K562 (cell line): ENCODE measurements around the gene SEMA6B. TPM values are rescaled to one million over a fixed set of nuclear protein-coding genes. Genes with fewer than 3 reads are reported as not detected.

Source experiments
- IFI16 ChIP-seq: fragments of 250-450 bp; sonication (Bioruptor Pico); IDR thresholded peaks from 2 replicates; pipeline ENCODE4 v2.1.2; 2022; ENCODE audit warnings: mild to moderate bottlenecking, inconsistent platforms
- LCOR ChIP-seq: sonication (generic); formaldehyde crosslinking; IDR thresholded peaks from 2 replicates; pipeline ENCODE4 v1.8.0; 2022; ENCODE audit warnings: mild to moderate bottlenecking, missing genetic modification reagents
- NELFE ChIP-seq: IDR thresholded peaks from 2 replicates; pipeline ENCODE4 v1.6.1; 2011; ENCODE audit warnings: mild to moderate bottlenecking; ENCODE audit not compliant: insufficient read depth, insufficient read length
- NFYB ChIP-seq: IDR thresholded peaks from 2 replicates; pipeline ENCODE4 v1.6.1; 2011; ENCODE audit warnings: mild to moderate bottlenecking, moderate library complexity; ENCODE audit not compliant: insufficient read length; ENCODE audit errors: extremely low read depth
- NRF1 ChIP-seq, 2 experiments: fragments of 450-650 bp; IDR thresholded peaks in 1 of 2; conservative IDR thresholded peaks in 1 of 2; 2 replicates each; pipeline ENCODE4 v1.6.1; 2014; ENCODE audit warnings: mild to moderate bottlenecking in 2 of 2
- PHB2 ChIP-seq: fragments of 450-650 bp; IDR thresholded peaks from 2 replicates; pipeline ENCODE4 v1.6.1; 2017; ENCODE audit warnings: low read depth
- PTBP1 ChIP-seq: fragments of 200-400 bp; formaldehyde crosslinking; IDR thresholded peaks from 2 replicates; pipeline ENCODE4 v1.6.1; 2017; ENCODE audit warnings: low read depth, low read length
- RAD21 ChIP-seq, 2 experiments: fragments of 250-450 bp in 1 of 2; fragments of 450-650 bp in 1 of 2; sonication (Bioruptor Pico) in 1 of 2; formaldehyde crosslinking in 1 of 2; IDR thresholded peaks in 1 of 2; conservative IDR thresholded peaks in 1 of 2; 2 replicates each; pipeline versions ENCODE4 v1.4.0 to v1.8.0; 2020 to 2022; ENCODE audit warnings: mild to moderate bottlenecking in 2 of 2, moderate library complexity in 1 of 2
- SAFB ChIP-seq: fragments of 200-400 bp; formaldehyde crosslinking; IDR thresholded peaks from 2 replicates; pipeline ENCODE4 v1.6.1; 2017; ENCODE audit warnings: low read depth, low read length, borderline replicate concordance
- SMC3 ChIP-seq: conservative IDR thresholded peaks from 2 replicates; pipeline ENCODE4 v1.6.1; 2011; ENCODE audit warnings: low read depth, low read length, improper control_type of control experiment; ENCODE audit not compliant: insufficient read depth
- SPI1 ChIP-seq: IDR thresholded peaks from 2 replicates; pipeline ENCODE4 v1.6.1; 2011; ENCODE audit warnings: low read depth, low read length, control low read depth, borderline replicate concordance
- THAP7 ChIP-seq: fragments of 250-450 bp; sonication (Bioruptor Pico); IDR thresholded peaks from 2 replicates; pipeline ENCODE4 v1.5.0; 2021
- ZNF639 ChIP-seq, 2 experiments: fragments of 200-800 bp in 1 of 2; sonication (Bioruptor generic) in 1 of 2; sonication (generic) in 1 of 2; formaldehyde crosslinking in 1 of 2; IDR thresholded peaks in 1 of 2; conservative IDR thresholded peaks in 1 of 2; 2 replicates each; pipeline versions ENCODE4 v1.5.0 to v1.6.1; 2016 to 2020; ENCODE audit warnings: missing compliant biosample characterization in 1 of 2, missing genetic modification characterization in 1 of 2, missing genetic modification reagents in 1 of 2
- ZNF766 ChIP-seq: fragments of 200-800 bp; sonication (Bioruptor generic); conservative IDR thresholded peaks from 2 replicates; pipeline ENCODE4 v1.6.1; 2016; ENCODE audit warnings: missing genetic modification characterization, missing compliant biosample characterization
- polyA plus RNA-seq, 8 experiments: library from polyadenylated mRNA; depleted of rRNA in 4 of 8; stranded (reverse) in 5 of 8; unstranded in 3 of 8; fragments of >200 nt; fragmentation: Nextera tagmentation in 2 of 8; fragmentation: Illumina TruSeq in 1 of 8; extraction: Ambion mirVana in 2 of 8; extraction: Trizol in 1 of 8; gene quantifications; 2 replicates each; pipeline versions ENCODE4 v1.2.1 to v1.2.3, GENCODE V29; 2011 to 2014; ENCODE audit warnings: inconsistent platforms in 1 of 8, missing spikeins in 1 of 8
- total RNA-seq, 7 experiments: library from RNA; depleted of rRNA in 6 of 7; stranded (reverse); fragments of >200 nt in 6 of 7; fragmentation: Illumina TruSeq in 2 of 7; extraction: Trizol in 2 of 7; gene quantifications; 2 replicates each; pipeline versions ENCODE4 v1.2.1 to v1.2.3, GENCODE V29; 2011 to 2021; ENCODE audit warnings: low replicate concordance in 1 of 7
- TF ChIP-seq, protein P1 (sequence below): fragments of 250-450 bp; sonication (Bioruptor Pico); IDR thresholded peaks from 2 replicates; pipeline ENCODE4 v1.5.0; 2021; ENCODE audit warnings: mild to moderate bottlenecking, moderate library complexity
- TF ChIP-seq, protein P2 (sequence below): sonication (generic); formaldehyde crosslinking; IDR thresholded peaks from 2 replicates; pipeline ENCODE4 v1.8.0; 2022; ENCODE audit warnings: mild to moderate bottlenecking, missing genetic modification reagents
- TF ChIP-seq, protein P3 (sequence below), 3 experiments: fragments of 200-800 bp in 1 of 3; sonication (Bioruptor generic) in 1 of 3; sonication (generic) in 1 of 3; formaldehyde crosslinking in 1 of 3; IDR thresholded peaks; 2 replicates each; pipeline versions ENCODE4 v1.6.1 to v1.8.0; 2016 to 2022; ENCODE audit warnings: mild to moderate bottlenecking in 2 of 3, missing compliant biosample characterization in 2 of 3, missing genetic modification characterization in 2 of 3, missing genetic modification reagents in 1 of 3
- TF ChIP-seq, protein P4 (sequence below): fragments of 450-650 bp; formaldehyde crosslinking; IDR thresholded peaks from 2 replicates; pipeline ENCODE4 v1.4.0; 2022; ENCODE audit warnings: missing genetic modification characterization

SEMA6B gene
- total and polyA plus RNA-seq, 9 of the 15 experiments (the other 6 are each of a cell fraction or from before 2014, with no cell fraction given) = 0.65 to 4.6 (median 2.5) TPM; not detected in 2

DNA sequence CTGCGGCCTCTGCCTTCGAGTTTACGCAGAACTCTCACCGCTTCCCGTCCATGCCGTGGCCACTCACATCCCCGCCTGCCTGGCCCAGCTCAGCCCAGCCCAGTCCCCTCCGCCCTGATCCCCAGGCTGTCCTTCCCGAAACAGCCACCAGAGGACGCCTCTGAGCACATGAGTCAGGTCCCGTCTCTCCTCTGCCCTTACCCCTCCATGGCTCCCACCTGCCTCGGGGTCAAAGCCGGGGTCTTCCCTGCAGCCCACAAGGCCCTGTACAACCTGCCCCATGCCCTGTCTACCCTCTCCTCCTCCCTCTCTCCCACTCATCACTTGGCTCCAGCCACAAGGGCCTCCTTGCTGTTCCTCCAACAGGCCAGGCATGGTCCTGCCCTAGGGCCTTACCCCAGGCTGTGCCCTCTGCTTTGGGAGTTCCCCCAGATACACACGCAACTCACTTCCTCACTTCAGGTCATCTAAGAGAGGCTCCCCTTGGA lies 8.1 kb upstream of the SEMA6B start (continued):
- TF ChIP-seq, protein P1, sequence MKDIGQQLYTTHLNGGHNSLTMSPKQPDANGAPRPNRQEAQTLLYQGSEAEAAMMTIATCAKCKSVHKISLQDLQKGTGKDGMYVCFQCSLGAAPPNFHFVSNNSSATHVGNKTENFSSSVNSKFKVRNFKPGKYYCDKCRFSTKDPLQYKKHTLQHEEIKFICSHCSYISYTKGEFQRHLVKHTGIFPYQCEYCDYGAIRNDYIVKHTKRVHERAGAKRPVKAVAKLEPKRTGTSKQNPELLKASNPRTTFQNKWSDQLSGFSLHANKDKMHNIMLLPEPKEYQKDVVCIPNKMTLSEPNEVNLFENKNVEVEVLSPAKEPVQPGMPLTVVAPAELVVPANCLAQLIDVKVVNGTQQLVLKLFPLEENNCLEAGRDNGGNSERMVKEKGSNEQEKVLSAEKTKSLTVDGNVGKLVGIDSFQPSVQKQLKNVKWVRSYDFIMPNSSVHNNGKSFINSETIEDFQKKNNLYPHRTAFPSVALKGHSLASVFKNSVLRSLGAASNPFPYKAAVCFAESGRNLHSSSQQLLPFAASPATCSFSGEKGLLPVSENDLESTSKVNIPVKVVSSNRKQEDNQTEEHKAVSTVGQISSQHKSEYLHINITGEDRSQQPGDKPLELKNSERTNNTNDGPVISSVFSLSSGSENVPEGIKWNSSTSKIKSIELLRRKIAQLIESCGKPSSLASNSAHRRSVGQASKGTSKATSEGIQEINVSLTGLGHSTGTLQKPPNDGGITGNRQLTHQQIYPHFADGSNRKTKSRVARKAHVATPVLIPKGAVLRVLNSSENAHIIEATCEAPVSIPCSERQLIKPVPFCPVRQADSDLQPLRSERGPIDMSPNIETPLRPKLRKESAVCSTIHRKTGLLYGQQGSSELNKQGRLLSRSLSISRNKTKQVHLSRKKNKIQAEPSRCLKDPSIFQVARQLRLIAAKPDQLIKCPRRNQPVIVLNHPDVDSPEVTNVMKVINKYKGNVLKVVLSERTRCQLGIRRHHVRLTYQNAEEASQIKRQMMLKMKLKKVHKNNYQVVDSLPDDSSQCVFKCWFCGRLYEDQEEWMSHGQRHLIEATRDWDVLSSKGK (CRISPR knock-in tag) = no peak
- TF ChIP-seq ZNF639 (CRISPR knock-in tag; conservative IDR thresholded peaks at IDR 0.05 in 1 of 2, IDR thresholded peaks at IDR 0.05 in 1 of 2) (no peak), NELFE (no peak), RAD21 (CRISPR knock-in tag; conservative IDR thresholded peaks at IDR 0.05 in 1 of 2, IDR thresholded peaks at IDR 0.05 in 1 of 2) (peak; percentile 31 to 69; a peak in 3 of 4 replicates), IFI16 (CRISPR knock-in tag) (no peak), SAFB (no peak), THAP7 (CRISPR knock-in tag) (no peak), NRF1 (conservative IDR thresholded peaks at IDR 0.05 in 1 of 2, IDR thresholded peaks at IDR 0.05 in 1 of 2) (no peak), SMC3 (peak; percentile 91), ZNF766 (CRISPR knock-in tag) (no peak), NFYB (no peak), LCOR (CRISPR knock-in tag) (no peak), SPI1 (no peak), PHB2 (no peak), PTBP1 (peak; percentile 94)
- TF ChIP-seq, protein P2, sequence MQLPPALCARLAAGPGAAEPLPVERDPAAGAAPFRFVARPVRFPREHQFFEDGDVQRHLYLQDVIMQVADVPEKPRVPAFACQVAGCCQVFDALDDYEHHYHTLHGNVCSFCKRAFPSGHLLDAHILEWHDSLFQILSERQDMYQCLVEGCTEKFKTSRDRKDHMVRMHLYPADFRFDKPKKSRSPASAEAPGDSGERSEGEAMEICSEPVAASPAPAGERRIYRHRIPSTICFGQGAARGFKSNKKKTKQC (CRISPR knock-in tag) = no peak
- TF ChIP-seq, protein P3, sequence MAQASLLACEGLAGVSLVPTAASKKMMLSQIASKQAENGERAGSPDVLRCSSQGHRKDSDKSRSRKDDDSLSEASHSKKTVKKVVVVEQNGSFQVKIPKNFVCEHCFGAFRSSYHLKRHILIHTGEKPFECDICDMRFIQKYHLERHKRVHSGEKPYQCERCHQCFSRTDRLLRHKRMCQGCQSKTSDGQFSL (CRISPR knock-in tag; IDR thresholded peaks at IDR 0.05) = no peak
- TF ChIP-seq, protein P3 (tag; IDR thresholded peaks at IDR 0.05) = no peak
- TF ChIP-seq, protein P4, sequence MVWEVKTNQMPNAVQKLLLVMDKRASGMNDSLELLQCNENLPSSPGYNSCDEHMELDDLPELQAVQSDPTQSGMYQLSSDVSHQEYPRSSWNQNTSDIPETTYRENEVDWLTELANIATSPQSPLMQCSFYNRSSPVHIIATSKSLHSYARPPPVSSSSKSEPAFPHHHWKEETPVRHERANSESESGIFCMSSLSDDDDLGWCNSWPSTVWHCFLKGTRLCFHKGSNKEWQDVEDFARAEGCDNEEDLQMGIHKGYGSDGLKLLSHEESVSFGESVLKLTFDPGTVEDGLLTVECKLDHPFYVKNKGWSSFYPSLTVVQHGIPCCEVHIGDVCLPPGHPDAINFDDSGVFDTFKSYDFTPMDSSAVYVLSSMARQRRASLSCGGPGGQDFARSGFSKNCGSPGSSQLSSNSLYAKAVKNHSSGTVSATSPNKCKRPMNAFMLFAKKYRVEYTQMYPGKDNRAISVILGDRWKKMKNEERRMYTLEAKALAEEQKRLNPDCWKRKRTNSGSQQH (CRISPR knock-in tag) = no peak
